ENCODE measurements around the gene TATDN2. TPM values are rescaled to one million over a fixed set of nuclear protein-coding genes. Genes with fewer than 3 reads are reported as not detected.

Gene TATDN2
- total and polyA plus RNA-seq, 9 of the 15 experiments (the other 6 are each of a cell fraction or from before 2014, with no cell fraction given), result 5.2 to 44.7 (median 25.8) TPM

- no peak for TF ChIP-seq ARHGAP35 (IDR thresholded peaks at IDR 0.05; ENCODE audit: partially characterized antibody)
- no peak for TF ChIP-seq CLOCK (CRISPR knock-in tag; IDR thresholded peaks at IDR 0.05; ENCODE audit: borderline replicate concordance)
- TF ChIP-seq MAX (CRISPR knock-in tag; IDR thresholded peaks at IDR 0.05), result peak; percentile 93
- TF ChIP-seq STAT6 (CRISPR knock-in tag; IDR thresholded peaks at IDR 0.05), result no peak; the same call in 1 of the 2 replicates
- peak; percentile 94 for TF ChIP-seq CXXC5 (CRISPR knock-in tag; IDR thresholded peaks at IDR 0.05)
- TF ChIP-seq ZBTB17 (CRISPR knock-in tag; IDR thresholded peaks at IDR 0.05), result peak; percentile 71; the same call in 1 of the 2 replicates
- TF ChIP-seq E4F1 (CRISPR knock-in tag; IDR thresholded peaks at IDR 0.05; ENCODE audit: borderline replicate concordance), result no peak
- TF ChIP-seq ZNF280B (CRISPR knock-in tag; IDR thresholded peaks at IDR 0.05), result no peak
- no peak for TF ChIP-seq PCBP2 (IDR thresholded peaks at IDR 0.05; ENCODE audit: low read depth, low read length, poor library complexity, severe bottlenecking)
- TF ChIP-seq PTBP1 (IDR thresholded peaks at IDR 0.05; ENCODE audit: low read depth, low read length), result peak; percentile 70; the same call in 1 of the 2 replicates
- TF ChIP-seq HMGN3 (IDR thresholded peaks at IDR 0.05; ENCODE audit: borderline replicate concordance, extremely low read depth, insufficient read length, low read depth, low read length), result peak; percentile 91
- TF ChIP-seq ZNF274 (IDR thresholded peaks at IDR 0.05; ENCODE audit: borderline replicate concordance, low read depth, low read length), result no peak
- no peak for TF ChIP-seq IRF9 (tag; IDR thresholded peaks at IDR 0.05)
- TF ChIP-seq FOXK1 (CRISPR knock-in tag; IDR thresholded peaks at IDR 0.05; ENCODE audit: borderline replicate concordance), result no peak
Observed at GRCh38 chr3:10248184-10248983, at the start of gene TATDN2 (continued).

All from K562 (cell line).